Cerebellar nuclear complex (tissue), 1 donor: ENCODE measurements around the gene TMEM43.
"Not testable (repeated sequence)": the region's sequence is repeated elsewhere in the genome, so short reads cannot be mapped to it uniquely, and the experiment has no call there.

ENCODE experiments used
- DNase-seq, 2 experiments: peaks; one replicate each; lab custom pipeline; 2025; lab: John Stamatoyannopoulos, UW

Gene TMEM43, protein sequence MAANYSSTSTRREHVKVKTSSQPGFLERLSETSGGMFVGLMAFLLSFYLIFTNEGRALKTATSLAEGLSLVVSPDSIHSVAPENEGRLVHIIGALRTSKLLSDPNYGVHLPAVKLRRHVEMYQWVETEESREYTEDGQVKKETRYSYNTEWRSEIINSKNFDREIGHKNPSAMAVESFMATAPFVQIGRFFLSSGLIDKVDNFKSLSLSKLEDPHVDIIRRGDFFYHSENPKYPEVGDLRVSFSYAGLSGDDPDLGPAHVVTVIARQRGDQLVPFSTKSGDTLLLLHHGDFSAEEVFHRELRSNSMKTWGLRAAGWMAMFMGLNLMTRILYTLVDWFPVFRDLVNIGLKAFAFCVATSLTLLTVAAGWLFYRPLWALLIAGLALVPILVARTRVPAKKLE

DNA sequence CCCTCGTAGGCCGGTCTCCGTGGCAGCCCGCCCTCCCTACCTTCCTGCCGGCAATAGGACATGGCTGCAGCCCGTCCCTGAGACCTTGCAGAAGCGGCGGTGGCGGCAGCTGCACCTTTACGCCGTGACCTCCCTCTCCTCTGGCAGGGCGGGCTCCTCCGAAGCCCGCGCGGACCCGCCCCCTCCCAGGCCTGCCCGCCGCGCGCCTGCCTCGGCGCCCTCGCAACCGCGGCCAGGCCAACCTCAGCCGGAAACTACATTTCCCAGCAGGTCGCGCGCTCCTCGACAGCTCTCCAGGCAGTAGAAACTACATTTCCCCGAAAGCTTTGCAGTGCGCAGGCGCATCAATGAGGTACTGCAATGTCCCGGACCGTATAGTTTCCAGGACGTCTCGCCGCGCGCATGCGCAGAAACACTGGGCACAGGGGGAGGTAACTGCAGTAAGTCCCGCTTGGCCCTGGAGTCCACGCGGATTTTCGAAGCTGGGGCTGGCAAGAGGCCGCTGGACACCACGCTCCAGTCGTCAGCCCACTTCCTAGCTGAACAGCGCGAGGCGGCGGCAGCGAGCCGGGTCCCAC, at the start of gene TMEM43, which contains the start of gene CHCHD4:
TSS of gene TMEM43 (plus strand) at position 438 of the 578 bp plus-strand sequence. CDS start 142 bp downstream, outside the sequence.
TSS of gene CHCHD4 (minus strand) at position 256 of the 578 bp plus-strand sequence. CDS start at position 62, 194 bp downstream.
- peak; percentile 62 to 97 for DNase-seq

DNA sequence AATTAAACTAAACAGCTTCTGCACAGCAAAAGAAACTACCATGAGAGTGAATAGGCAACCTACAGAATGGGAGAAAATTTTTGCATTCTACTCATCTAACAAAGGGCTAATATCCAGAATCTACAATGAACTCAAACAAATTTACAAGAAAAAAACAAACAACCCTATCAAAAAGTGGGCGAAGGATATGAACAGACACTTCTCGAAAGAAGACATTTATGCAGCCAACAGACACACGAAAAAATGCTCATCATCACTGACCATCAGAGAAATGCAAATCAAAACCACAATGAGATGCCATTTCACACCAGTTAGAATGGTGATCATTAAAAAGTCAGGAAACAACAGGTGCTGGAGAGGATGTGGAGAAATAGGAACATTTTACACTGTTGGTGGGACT, 49.6 kb upstream of the TMEM43 start:
- DNase-seq = not testable (repeated sequence)

DNA sequence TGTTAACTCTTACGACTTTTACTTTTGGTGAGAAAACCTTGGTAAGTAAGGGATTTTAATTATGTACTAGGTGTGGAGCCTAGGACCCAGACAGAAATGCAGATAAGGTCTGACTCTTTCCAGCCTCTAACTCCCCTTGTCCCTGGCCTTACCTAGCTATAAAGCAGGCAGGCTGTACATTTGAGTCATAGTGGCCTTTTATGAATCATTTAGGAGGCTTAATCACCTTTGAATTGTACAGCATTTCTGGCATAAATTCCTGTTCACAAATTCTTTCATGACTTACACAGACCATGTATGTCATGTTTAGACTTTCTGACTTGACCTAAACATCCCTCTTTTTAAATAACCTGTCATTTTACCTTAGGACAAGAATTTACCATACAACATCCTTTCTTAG, 47.5 kb upstream of the TMEM43 start:
- no peak for DNase-seq

DNA sequence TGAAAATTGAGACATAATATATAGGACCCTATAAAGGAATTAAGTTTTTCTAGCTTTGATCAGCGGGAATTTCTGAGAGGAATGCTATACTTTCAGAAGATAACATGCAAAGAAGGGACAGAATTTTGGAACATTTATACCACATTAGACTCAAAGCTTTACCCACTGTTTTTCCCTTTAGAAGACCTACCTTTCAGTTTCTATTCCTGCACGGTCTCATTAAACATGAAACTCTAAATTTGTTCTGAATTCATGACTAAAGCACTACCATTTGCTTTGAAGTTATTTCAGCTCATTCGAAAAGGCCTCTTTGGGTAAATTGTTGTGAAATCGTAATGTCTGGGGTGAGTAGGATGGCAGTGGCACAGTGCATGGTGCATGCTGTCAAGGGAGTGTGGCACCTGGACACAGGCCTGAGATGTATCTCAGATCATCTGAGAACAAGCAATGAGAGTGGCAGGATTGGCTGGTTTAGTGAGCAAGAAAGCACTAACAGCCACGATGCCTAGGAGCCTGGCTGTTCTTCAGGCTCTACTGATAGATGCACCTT, 42.7 kb upstream of the TMEM43 start:
- no peak for DNase-seq

DNA sequence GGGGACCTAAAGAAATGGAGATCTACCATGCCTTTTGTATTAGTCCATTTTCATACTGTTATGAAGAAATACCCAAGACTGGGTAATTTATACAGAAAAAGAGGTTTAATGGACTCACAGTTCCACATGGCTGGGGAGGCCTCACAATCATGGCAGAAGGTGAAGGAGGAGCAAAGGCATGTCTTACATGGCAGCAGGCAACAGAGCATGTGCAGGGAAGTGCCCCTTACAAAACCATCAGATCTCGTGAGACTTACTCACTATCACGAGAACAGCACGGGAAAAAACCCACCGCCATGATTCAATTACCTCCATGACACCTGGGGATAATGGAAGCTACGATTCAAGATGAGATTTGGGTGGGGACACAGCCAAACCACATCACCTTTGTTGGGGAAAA, 37.4 kb upstream of the TMEM43 start:
- not testable (repeated sequence) for DNase-seq

DNA sequence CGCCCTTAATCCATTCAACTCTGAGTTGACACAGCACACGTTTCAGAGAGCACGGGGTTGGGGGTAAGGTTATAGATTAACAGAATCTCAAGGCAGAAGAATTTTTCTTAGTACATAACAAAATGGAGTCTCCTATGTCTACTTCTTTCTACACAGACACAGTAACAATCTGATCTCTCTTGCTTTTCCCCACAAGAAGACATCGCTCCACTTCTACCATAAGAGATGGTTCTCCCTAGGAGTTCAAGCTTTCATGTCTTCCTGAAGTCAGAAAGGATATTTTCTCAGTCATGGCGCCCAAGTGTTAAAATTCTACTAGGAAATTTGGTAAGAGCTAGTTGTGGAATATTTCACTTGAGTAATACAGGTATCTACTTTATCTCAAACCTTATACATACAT, 32.9 kb upstream of the TMEM43 start:
- not testable (repeated sequence) for DNase-seq

DNA sequence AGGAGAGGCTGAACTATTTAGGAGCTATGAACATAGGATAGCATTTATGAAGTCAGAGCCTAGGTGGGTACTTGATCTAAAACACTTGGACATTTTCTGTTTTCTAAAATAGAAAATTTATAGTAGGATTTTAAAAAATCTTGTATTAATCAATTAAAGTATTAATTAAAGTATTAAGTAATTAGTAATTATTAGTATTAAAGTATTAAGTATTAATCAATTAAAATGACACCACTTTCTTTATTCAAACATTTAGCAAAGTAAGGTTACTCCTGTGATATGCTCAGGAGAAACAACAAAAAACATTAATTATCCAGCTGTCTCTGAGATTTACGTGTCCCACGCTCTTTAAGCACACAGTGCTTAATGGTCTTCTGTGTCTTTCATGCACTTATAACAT, 32.4 kb upstream of the TMEM43 start:
- DNase-seq = no peak

DNA sequence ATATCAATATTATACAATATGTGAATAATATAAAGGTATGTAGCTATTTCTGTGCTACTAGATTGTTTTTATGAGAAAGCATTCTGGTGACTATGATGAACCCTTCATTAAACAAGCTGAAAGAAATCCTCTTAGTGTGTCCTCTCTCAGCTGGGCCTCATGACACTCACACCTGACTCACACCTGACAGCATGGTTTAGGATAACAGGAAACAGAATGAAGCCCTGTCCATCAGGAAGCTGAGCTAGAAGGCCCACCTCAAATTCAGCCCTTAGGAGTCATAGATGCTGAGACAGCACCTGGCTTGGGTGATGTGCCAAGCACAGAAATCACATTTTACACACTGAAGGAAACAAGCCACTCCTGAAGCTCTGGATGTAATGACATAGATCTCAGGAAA, 31.0 kb upstream of the TMEM43 start:
- no peak for DNase-seq

DNA sequence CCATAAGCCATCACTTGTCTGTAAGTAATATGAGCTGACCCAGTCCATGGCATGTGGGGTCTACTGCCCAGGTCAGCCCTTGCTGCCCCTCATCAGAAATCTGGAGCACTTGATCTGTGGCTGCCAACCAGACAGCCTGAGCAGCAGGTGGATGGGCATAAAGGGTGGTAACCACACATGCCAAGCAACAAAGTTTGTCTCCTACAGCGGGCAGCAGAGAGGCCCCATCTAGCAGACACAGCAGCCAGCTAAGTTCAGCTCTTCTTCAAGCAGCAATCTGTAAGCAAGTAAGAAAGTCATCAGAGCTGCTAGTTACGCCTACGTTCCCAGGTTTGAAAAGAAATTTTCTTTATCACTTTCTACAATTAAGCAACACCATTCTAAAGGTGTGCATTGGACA, 28.1 kb upstream of the TMEM43 start:
- no peak for DNase-seq

DNA sequence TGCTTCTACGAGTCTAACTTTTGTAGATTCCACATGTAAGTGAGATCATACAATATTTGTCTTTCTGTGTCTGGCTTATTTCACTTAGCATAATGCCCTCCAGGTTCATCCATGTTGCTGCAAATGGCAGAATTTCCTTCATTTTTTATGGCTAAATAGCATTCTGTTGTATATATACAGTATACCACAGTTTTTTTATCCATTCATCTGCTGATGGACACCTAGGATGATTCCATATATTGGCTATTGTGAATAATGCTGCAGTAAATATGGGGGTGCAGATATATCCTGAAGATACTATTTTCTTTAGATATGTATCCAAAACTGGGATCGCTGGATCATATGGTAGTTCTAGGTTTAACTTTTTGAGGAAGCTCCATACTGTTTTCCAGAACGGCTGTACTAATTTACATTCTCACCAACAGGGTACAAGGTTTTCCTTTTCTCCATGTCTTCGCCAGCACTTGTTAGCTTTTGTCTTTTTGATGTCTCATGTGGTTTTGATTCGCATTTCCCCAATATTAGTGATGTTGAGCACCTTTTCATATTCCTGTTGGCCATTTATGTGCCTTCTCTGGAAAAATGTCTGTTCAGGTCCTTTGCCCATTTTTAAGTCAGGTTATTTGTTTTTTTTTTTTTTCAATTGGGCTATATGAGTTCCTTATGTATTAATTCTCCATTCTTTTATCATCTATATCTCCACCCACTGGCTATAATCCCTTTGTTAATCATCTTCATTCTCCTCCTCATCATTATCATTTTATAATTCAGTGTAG, 27.0 kb upstream of the TMEM43 start:
- DNase-seq = no peak

DNA sequence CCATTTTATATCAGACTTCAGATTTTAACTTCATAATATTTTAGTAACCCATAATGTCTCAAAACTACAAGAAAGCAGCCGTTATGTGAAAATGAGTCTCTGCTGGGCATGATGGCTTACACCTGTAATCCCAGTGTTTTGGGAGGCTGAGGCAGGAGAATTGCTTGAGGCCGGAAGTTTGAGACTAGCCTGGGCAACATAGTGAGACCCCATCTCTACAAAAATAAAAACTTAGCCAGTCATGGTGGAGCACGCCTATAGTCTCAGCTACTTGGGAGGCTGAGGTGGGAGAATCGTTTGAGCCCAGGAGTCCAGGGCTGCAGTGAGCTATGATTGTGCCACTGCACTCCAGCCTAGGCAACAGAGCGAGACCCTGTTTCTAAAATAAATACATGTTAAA, 15.0 kb upstream of the TMEM43 start:
- not testable (repeated sequence) for DNase-seq

DNA sequence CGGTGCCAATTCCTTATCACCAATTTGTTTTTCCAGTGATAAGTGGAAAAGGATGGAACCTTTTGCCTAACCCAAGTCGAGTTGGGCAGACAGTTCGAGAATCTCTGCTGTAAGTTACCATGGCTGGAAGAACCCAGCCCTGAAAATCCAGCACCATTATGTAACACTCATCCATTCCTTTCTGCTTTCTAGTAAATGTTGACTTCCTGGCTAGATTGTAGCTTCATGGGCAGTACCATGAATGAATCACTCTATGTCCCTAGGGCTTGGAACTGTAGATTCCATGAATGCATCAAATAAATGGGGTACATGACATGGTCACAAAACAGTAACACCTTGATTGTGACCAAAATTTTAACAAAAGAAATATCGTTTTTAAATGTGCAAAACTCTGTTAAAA, 14.2 kb upstream of the TMEM43 start:
- DNase-seq = no peak

DNA sequence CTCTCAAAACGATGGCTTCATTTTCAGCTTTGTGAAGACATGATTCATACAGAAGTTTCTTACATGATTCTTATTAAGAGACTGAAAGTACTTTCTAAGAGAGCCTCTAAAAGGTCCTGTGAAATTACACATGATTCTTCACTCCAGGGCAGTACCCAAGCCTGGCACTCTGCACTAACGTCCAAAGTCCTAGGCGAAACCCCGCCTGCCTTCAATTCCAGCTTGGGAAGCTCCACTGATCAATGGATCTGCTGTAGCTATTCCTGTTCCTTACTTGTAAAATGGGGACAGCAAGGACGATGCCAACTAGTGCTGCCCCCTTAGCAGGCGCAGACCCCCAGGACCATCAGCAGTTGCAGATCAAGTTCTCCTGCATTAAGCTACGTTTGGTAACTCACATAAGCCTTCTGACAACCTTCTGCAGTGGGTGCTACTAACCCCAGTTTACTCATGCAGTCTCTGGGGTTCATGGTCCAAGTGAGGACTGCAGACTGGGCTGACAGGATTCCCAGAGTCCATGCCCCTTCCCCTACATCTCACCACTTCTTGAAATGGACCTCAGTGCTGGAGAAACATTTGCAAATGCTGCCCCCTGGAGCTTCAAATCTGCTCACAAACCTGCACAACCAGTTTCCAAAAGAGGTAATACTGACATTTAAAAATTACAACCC, 10.8 kb upstream of the TMEM43 start:
- DNase-seq = no peak

DNA sequence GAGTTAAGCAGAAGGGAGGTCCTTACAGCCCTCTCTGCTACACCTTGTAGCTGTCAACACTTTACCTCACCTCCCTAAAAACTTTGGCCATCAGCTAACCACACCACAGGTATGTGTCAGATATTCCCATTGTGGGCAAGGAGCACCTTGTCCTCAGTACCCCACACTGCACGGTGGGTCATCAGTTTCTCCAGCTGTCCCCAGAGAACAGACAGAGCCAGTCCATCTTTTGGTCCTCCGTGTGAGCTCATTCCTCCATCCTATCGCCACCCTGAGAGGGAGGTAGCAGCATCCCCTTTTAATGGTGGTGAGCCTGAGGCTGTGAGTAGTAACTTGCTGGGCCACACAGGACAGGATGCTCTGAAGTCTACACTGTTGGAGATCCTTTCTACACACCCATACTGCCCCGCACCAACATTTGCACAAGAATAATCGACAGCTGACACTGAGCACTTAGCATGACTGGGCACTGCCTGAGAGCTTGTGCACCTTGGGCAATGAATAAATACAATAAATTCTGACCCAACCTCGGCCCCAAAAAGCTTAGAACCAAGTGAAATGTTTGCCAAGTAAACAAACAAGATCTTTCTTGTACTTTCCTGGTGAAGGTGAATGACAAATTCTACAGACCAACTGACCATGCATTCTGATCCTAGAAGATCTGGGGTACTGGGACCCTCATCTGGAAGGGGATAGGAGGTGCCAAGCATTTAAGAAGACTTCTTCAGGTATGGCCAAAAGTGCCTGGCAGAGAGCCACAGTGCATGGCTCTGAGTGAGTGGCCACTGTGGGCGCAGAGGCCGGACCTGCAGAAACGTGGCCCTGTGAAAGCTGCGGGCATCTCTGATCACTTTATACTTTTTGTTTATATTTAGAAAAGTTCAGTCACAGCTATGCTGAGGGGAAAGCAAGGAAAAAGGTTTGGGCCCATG, 7.1 kb upstream of the TMEM43 start:
- no peak for DNase-seq

DNA sequence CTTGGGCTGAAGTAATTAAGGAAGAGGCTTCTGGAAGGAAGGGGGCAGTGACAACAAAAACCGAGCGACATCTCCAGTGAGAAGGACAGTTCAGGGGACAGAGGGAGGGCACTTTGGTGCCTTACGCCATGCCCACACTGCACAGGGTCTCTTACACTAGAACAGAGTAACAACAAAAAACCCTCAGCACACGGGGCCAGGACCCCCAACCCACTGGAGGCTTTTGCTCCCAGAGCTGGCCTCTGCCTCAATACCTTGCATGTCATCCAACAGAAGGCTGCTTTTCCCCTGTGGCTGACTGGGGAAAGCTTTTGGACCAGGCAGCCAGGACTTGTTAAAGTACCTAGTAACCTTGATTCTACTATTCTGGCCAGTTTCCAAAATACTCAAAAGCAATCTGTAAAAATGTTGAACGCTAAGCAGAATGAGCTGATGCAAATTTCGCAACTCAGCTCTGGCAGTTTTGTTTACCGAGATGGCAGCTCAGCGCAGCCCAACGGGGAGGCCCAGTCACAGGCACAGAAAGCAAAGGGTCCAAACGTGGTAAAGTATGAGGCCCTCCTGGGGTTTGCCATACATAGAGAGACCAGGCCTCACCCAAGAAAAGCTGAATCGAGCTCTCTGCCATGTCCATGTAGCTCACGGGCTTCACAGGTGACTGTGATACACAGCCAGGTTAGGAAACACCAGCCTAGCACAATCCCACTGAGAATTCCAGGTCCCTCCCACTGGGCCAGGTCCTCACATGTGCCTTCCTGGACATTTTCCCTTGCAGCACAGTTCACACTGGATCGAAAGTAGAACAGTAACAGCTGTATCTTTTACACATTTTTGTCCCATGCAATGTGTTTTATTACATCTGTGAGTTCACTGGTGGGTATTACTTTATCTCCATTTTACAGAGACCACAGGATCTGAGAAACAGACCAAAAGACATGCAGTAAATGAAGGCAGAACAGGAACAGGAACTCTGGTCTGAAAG, 6.2 kb upstream of the TMEM43 start:
- DNase-seq = no peak

DNA sequence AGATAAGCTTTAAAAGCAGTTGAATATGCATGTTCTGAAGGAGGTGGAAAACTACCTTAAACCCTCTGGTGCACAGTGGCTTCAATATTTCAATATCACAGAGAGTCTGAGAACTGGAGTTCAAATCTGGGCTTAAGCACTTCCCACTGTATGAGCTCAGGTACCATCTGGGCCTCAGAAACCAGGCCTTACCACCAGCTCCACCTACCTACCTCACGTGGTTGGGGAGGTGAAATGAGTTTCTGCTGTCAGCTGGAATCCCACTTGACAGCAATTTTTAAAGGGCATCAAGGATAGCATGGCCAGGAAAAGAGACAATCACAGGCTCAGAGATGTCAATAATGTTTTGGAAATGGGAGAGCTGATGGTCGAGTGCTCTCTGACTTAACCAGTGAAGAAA, 5.2 kb upstream of the TMEM43 start:
- no peak for DNase-seq

DNA sequence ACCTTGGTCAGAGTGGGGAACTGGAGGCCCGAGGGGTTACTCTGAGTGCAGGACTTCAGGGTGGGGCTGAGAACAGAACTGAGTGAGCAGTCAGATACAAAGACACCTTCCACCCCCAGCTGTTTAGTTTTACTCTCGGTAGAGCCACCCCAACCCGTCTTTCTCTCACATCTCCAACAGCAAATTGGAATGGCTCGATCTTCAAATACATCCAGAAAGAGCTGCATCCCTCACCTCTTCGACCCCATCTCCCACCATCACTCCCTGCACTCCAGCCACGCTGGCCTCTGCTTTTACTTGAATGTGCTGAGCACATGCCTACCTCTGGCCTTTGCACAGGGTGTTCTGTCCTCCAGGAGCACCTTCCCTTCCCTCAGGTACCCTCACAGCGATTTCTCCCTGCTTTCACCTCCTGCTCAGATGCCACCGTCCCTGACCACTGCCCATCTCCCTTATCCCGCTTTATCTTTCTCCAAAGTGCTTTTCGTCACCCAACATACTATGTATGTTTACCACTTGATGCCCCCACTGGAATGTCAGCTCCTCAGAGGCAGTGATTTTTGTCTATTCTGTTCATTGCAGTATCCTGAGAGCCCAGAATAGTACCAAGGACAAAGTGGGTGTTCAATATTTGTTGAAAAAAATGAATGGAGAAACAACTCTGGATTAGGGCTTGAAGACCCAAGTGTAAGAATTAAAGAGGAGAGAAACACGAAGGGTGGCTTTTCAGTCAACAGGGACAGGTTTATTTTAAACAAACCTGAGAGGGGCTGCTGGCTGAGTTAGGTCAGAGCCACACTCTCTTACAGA, 4.5 kb upstream of the TMEM43 start:
- no peak for DNase-seq

DNA sequence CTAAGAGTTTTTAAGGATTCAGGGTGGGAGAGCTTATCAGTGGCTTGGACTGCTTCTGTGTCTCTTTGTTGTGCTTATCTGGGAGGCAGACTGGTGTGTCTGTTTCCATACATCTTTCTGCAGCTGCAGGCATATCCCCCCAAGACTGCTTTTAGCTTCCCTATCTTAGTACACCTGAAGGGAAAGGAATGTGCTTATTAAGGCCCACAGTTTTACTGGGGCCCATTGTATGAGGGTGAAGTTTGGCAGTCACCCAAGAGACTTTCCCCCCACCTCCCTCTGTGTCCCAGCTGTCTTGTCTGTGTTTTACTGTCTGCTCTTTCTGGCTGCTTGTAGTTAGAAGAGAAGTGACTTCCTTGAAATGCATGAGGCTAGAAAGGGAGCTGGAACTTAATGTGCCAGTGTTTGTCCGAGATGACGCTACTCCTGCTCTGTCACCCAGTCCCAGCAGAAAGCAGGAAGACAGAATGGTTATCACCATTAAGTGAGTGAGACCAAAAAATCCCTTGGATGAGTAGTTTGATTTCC, 3.9 kb upstream of the TMEM43 start:
- DNase-seq = not testable (repeated sequence)
